MCF 10A (cell line): ENCODE measurements around the gene GLOD4. TPM values are rescaled to one million over a fixed set of nuclear protein-coding genes. Genes with fewer than 3 reads are reported as not detected.

Experiments used
- BruUV-seq: library from RNA; stranded (reverse); fragments of 400-500 nt; replicated peaks from 2 replicates; lab custom pipeline; 2021; lab: Mats Ljungman, UMichigan
- CTCF ChIA-PET: fragments of 300-600 bp; sonication (Branson Sonifier 250); formaldehyde crosslinking; extraction: SDS; loops from one replicate; lab custom pipeline; 2021; ENCODE audit warnings: antibody characterized with exemption, inconsistent platforms; lab: Yijun Ruan, JAX
- POLR2A ChIA-PET: fragments of 300-600, 350-650 bp; sonication (Branson Sonifier 250); formaldehyde crosslinking; extraction: SDS; loops from one replicate; lab custom pipeline; 2020; ENCODE audit warnings: antibody characterized with exemption, inconsistent platforms; lab: Yijun Ruan, JAX
- DNase-seq: peaks from one replicate; pipeline ENCODE4 v3.0.0-alpha.2; 2018; ENCODE audit not compliant: unreplicated experiment
- H3K27ac Mint-ChIP-seq: one replicate; pipeline ENCODE4 v1.8.0; 2022; ENCODE audit warnings: mild to moderate bottlenecking, low read depth, mixed read lengths; ENCODE audit not compliant: unreplicated experiment
- H3K27me3 Mint-ChIP-seq: one replicate; pipeline ENCODE4 v1.8.0; 2022; ENCODE audit warnings: mixed read lengths; ENCODE audit not compliant: insufficient read depth, unreplicated experiment
- H3K36me3 Mint-ChIP-seq: one replicate; pipeline ENCODE4 v1.8.0; 2022; ENCODE audit warnings: mild to moderate bottlenecking, moderate library complexity, mixed read lengths; ENCODE audit not compliant: insufficient read depth, unreplicated experiment
- H3K4me1 Mint-ChIP-seq: one replicate; pipeline ENCODE4 v1.8.0; 2022; ENCODE audit warnings: mixed read lengths; ENCODE audit not compliant: insufficient read depth, unreplicated experiment
- H3K4me3 Mint-ChIP-seq: one replicate; pipeline ENCODE4 v1.8.0; 2022; ENCODE audit warnings: mild to moderate bottlenecking, moderate library complexity, mixed read lengths; ENCODE audit not compliant: unreplicated experiment
- H3K9me3 Mint-ChIP-seq: one replicate; pipeline ENCODE4 v1.8.0; 2022; ENCODE audit warnings: mixed read lengths; ENCODE audit not compliant: unreplicated experiment
- intact Hi-C: fragments of 100-400 bp; cut with micrococcal nuclease; formaldehyde crosslinking; loops from 2 replicates; pipeline ENCODE4 v1.14.1; 2022
- total RNA-seq: library from RNA; stranded (reverse); gene quantifications from 2 replicates; pipeline ENCODE4 v1.2.3, GENCODE V29; 2022
- TF ChIP-seq, protein P1 (sequence below): fragments of 200-600 bp; IDR thresholded peaks from one replicate; pipeline ENCODE4 v1.8.0; 2022; ENCODE audit warnings: antibody characterized with exemption, mild to moderate bottlenecking; ENCODE audit not compliant: unreplicated experiment

GLOD4 gene
- total RNA-seq, 1 experiment from 2014 or later = 62.6 TPM

- intact Hi-C loops = no loop called here
- Mint-ChIP-seq H3K27me3 (no peaks in the 10 kb centered on the region), H3K36me3 (peaks cover 77% of the 10 kb centered on the region), H3K4me3 (no peak overlapping the region), H3K9me3 (peaks cover under 1% of the 10 kb centered on the region), H3K27ac (no peak overlapping the region), H3K4me1 (no peaks in the 10 kb centered on the region)
- no peak for DNase-seq
- BruUV-seq = no TSS peak
- POLR2A ChIA-PET = interaction anchor here (0.5 to 0.9 kb wide), 2 partner anchors 14 to 185 kb away, joined by 3 read pairs; no protein-coding TSS in a partner anchor
- TF ChIP-seq, protein P1, sequence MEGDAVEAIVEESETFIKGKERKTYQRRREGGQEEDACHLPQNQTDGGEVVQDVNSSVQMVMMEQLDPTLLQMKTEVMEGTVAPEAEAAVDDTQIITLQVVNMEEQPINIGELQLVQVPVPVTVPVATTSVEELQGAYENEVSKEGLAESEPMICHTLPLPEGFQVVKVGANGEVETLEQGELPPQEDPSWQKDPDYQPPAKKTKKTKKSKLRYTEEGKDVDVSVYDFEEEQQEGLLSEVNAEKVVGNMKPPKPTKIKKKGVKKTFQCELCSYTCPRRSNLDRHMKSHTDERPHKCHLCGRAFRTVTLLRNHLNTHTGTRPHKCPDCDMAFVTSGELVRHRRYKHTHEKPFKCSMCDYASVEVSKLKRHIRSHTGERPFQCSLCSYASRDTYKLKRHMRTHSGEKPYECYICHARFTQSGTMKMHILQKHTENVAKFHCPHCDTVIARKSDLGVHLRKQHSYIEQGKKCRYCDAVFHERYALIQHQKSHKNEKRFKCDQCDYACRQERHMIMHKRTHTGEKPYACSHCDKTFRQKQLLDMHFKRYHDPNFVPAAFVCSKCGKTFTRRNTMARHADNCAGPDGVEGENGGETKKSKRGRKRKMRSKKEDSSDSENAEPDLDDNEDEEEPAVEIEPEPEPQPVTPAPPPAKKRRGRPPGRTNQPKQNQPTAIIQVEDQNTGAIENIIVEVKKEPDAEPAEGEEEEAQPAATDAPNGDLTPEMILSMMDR = no peak
- CTCF ChIA-PET = interaction anchor here (0.9 kb wide), 1 partner anchor 254 kb away, joined by 3 read pairs; the partner anchor contains the start of gene TIMM22
These were observed 38.9 kb downstream of the GLOD4 start for GRCh38 chr17:743139-743538.

- Mint-ChIP-seq H3K36me3 (peaks cover 71% of the 10 kb centered on the region), H3K4me3 (no peak overlapping the region), H3K27ac (no peak overlapping the region), H3K9me3 (no peaks in the 10 kb centered on the region), H3K27me3 (no peaks in the 10 kb centered on the region), H3K4me1 (no peaks in the 10 kb centered on the region)
- TF ChIP-seq, protein P1 = no peak
- intact Hi-C loops = no loop called here
- BruUV-seq = TSS peak; percentile 17
- CTCF ChIA-PET = interaction anchor here (0.6 to 1.1 kb wide), 2 partner anchors 11 to 44 kb away, joined by 3 to 5 read pairs; no protein-coding TSS in a partner anchor
- no peak for DNase-seq
- POLR2A ChIA-PET = interaction anchor here (0.9 kb wide), 1 partner anchor 13 kb away, joined by 3 read pairs; no protein-coding TSS in a partner anchor
These were observed 39.8 kb downstream of the GLOD4 start for GRCh38 chr17:742147-742793.

DNA sequence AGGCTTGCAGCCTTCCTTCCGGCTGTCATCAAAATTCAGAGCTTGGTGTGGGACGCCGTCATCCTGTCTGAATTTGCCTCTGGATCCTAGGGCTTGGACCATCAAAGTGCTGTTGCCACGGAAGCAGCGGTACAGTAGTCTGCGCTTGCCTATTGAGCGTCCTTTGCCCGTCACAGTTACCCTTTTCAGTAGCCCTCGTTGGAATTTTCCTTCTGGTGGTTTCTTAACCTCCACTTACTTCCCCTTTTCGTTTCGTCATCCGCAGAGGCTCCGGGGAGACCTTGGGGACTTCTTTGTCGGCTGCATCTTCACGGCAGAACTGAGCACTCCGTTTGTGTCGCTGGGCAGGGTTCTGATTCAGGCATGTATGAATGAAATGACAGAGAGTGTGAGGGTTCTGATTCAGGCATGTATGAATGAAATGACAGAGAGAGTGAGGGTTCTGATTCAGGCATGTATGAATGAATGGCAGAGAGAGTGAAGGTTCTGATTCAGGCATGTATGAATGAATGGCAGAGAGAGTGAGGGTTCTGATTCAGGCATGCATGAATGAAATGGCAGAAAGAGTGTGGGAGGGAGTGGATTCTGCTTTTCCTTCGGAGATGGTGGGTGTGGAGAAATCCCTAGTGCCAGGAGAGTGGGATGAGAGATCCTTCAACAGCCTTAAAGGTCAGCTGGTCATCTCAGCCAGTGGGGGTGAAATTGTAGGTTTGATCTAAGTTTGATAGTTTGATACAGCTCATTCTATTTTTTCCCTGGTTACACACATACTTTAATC, 41.7 kb downstream of the GLOD4 start:
- intact Hi-C loops = no loop called here
- CTCF ChIA-PET = no interaction called here
- BruUV-seq = no TSS peak
- no peak for DNase-seq
- no peak overlapping the region for H3K4me3 Mint-ChIP-seq
- POLR2A ChIA-PET = interaction anchor here (1.1 to 3.0 kb wide), 2 partner anchors 10 to 12 kb away, joined by 3 to 6 read pairs; no protein-coding TSS in a partner anchor
- no peaks in the 10 kb centered on the region for H3K4me1 Mint-ChIP-seq
- peaks cover 73% of the 10 kb centered on the region for H3K36me3 Mint-ChIP-seq
- H3K27me3 Mint-ChIP-seq = no peaks in the 10 kb centered on the region
- H3K27ac Mint-ChIP-seq = no peak overlapping the region
- no peaks in the 10 kb centered on the region for H3K9me3 Mint-ChIP-seq
- TF ChIP-seq, protein P1 = no peak

GRCh38 chr17:737561-738113, 44.4 kb downstream of the GLOD4 start:
- BruUV-seq = no TSS peak
- no peaks in the 10 kb centered on the region for H3K27me3 Mint-ChIP-seq
- H3K27ac Mint-ChIP-seq = peak overlapping the region; percentile 61
- ChIA-PET POLR2A (interaction anchor here (1.7 to 2.6 kb wide), 2 partner anchors 8 to 13 kb away, joined by 5 to 8 read pairs; no protein-coding TSS in a partner anchor), CTCF (interaction anchor here (0.6 to 2.9 kb wide), 6 partner anchors 8 to 1534 kb away, joined by 3 to 10 read pairs (median 6); partner anchors contain the start of genes GLOD4, MRM3 and TIMM22)
- TF ChIP-seq, protein P1 = no peak
- DNase-seq = no peak
- H3K4me1 Mint-ChIP-seq = peaks cover 11% of the 10 kb centered on the region
- peaks cover 71% of the 10 kb centered on the region for H3K36me3 Mint-ChIP-seq
- H3K4me3 Mint-ChIP-seq = no peak overlapping the region
- no peaks in the 10 kb centered on the region for H3K9me3 Mint-ChIP-seq
- intact Hi-C loops = no loop called here
